Measurements from ENCODE around the gene TMEM126B. TPM values are rescaled to one million over a fixed set of nuclear protein-coding genes. Genes with fewer than 3 reads are reported as not detected.
A peak's percentile ranks its signal among the peaks of the same experiment; 100 is the strongest.

The TMEM126B gene
- total and polyA plus RNA-seq, 10 of the 15 experiments (the other 5 are each of a cell fraction or from before 2014, with no cell fraction given): 36.9 to 117 (median 70.3) TPM

GRCh38 chr11:85627998-85628770 is at the start of gene TMEM126B (continued):
- TF ChIP-seq CUX1 (IDR thresholded peaks at IDR 0.05; ENCODE audit: insufficient replicate concordance, low read depth, low read length): no peak
- peak; percentile 86 for TF ChIP-seq RB1 (IDR thresholded peaks at IDR 0.05; ENCODE audit: borderline replicate concordance)
- TF ChIP-seq RCOR1 (conservative IDR thresholded peaks at IDR 0.05; ENCODE audit: low read depth, low read length): no peak
- TF ChIP-seq POLR2AphosphoS2 (IDR thresholded peaks at IDR 0.05; ENCODE audit: low read depth, low read length): peak; percentile 77
- no peak for TF ChIP-seq JUNB (IDR thresholded peaks at IDR 0.05)
- TF ChIP-seq CEBPZ (IDR thresholded peaks at IDR 0.05; ENCODE audit: low read depth, low read length): no peak
- TF ChIP-seq EED (IDR thresholded peaks at IDR 0.05; ENCODE audit: low read depth): 0 out of 2 replicates have a peak, but pooled peaks have one; percentile 8
- TF ChIP-seq MEF2A (IDR thresholded peaks at IDR 0.05; ENCODE audit: insufficient read depth, low read depth, low read length): 0 out of 2 replicates have a peak, but pooled peaks have one; percentile 4
- no peak for TF ChIP-seq STAT1 (conservative IDR thresholded peaks at IDR 0.05)
- TF ChIP-seq MTA2 (IDR thresholded peaks at IDR 0.05; ENCODE audit: low read depth): no peak
- no peak for TF ChIP-seq KLF5 (IDR thresholded peaks at IDR 0.05; ENCODE audit: partially characterized antibody)

Measured in GM12878 (cell line).